ENCODE results near the gene OAF. TPM values are rescaled to one million over a fixed set of nuclear protein-coding genes. Genes with fewer than 3 reads are reported as not detected.

OAF gene
- total and polyA plus RNA-seq, 2 experiments from 2014 or later = 1.1 to 3.0 TPM

- H3K4me1 ChIP-seq (ENCODE audit: insufficient read depth) = no peaks in the 10 kb centered on the region
- H3K9me2 ChIP-seq (ENCODE audit: insufficient read depth) = 0 out of 2 replicates have a peak, but pooled peaks cover 3% of the 10 kb centered on the region
- H3K4me1 Mint-ChIP-seq = peaks cover 9% of the 10 kb centered on the region
- H3K4me3 Mint-ChIP-seq = no peak overlapping the region
- no peaks in the 10 kb centered on the region for H3K36me3 ChIP-seq (ENCODE audit: insufficient read depth)
- H3K27me3 ChIP-seq (ENCODE audit: insufficient read depth) = no peaks in the 10 kb centered on the region
- no peak overlapping the region for H2AFZ ChIP-seq
- H3K9me3 Mint-ChIP-seq = no peaks in the 10 kb centered on the region
- no peaks in the 10 kb centered on the region for H4K20me1 ChIP-seq (replicated peaks; ENCODE audit: insufficient read depth)
- ATAC-seq (no peak), DNase-seq (ENCODE audit: low spot score) (no peak)
- H3K36me3 Mint-ChIP-seq (ENCODE audit: low read depth) = no peaks in the 10 kb centered on the region
- H3K4me3 ChIP-seq = no peak overlapping the region
- no peaks in the 10 kb centered on the region for H3F3A ChIP-seq (replicated peaks; ENCODE audit: low read depth)
- H3K79me2 ChIP-seq (replicated peaks; ENCODE audit: insufficient read depth) = no peaks in the 10 kb centered on the region
- H3K27ac ChIP-seq (ENCODE audit: low read depth) = no peak overlapping the region
- no peak overlapping the region for H3K27ac Mint-ChIP-seq
- peaks cover 8% of the 10 kb centered on the region for H3K27me3 Mint-ChIP-seq (ENCODE audit: insufficient read depth, low read depth, poor library complexity)
- TF ChIP-seq ZNF114 (CRISPR knock-in tag; IDR thresholded peaks at IDR 0.05) (no peak), CREB1 (CRISPR knock-in tag; IDR thresholded peaks at IDR 0.05; ENCODE audit: low read depth) (no peak), POLR2AphosphoS5 (IDR thresholded peaks at IDR 0.05; ENCODE audit: low read depth) (no peak), STAT1 (IDR thresholded peaks at IDR 0.05; ENCODE audit: unreplicated experiment) (no peak), ZNF462 (CRISPR knock-in tag; IDR thresholded peaks at IDR 0.05) (no peak)
- H3K4me2 ChIP-seq = no peak overlapping the region
Measured at GRCh38 chr11:120271672-120272071, 60.8 kb downstream of the OAF start.

- 0 out of 2 replicates have a peak, but pooled peaks cover 1% of the 10 kb centered on the region for H3K9me2 ChIP-seq (ENCODE audit: insufficient read depth)
- no peak overlapping the region for H3K27ac Mint-ChIP-seq
- H3K27me3 Mint-ChIP-seq (ENCODE audit: insufficient read depth, low read depth, poor library complexity) = peaks cover 8% of the 10 kb centered on the region
- no peak overlapping the region for H3K4me2 ChIP-seq
- no peaks in the 10 kb centered on the region for H3K79me2 ChIP-seq (replicated peaks; ENCODE audit: insufficient read depth)
- ATAC-seq (no peak), DNase-seq (ENCODE audit: low spot score) (no peak)
- H3F3A ChIP-seq (replicated peaks; ENCODE audit: low read depth) = no peaks in the 10 kb centered on the region
- no peak overlapping the region for H2AFZ ChIP-seq
- H3K9me3 Mint-ChIP-seq = no peaks in the 10 kb centered on the region
- no peak overlapping the region for H3K27ac ChIP-seq (ENCODE audit: low read depth)
- no peaks in the 10 kb centered on the region for H3K36me3 Mint-ChIP-seq (ENCODE audit: low read depth)
- no peak overlapping the region for H3K4me3 ChIP-seq
- H3K4me1 Mint-ChIP-seq = peaks cover 7% of the 10 kb centered on the region
- H3K4me1 ChIP-seq (ENCODE audit: insufficient read depth) = no peaks in the 10 kb centered on the region
- no peaks in the 10 kb centered on the region for H4K20me1 ChIP-seq (replicated peaks; ENCODE audit: insufficient read depth)
- H3K27me3 ChIP-seq (ENCODE audit: insufficient read depth) = no peaks in the 10 kb centered on the region
- no peaks in the 10 kb centered on the region for H3K36me3 ChIP-seq (ENCODE audit: insufficient read depth)
- no peak overlapping the region for H3K4me3 Mint-ChIP-seq
- TF ChIP-seq ZNF114 (CRISPR knock-in tag; IDR thresholded peaks at IDR 0.05) = no peak
- no peak for TF ChIP-seq CTCF (conservative IDR thresholded peaks at IDR 0.05; ENCODE audit: low read depth in 2 of 2)
- no peak for TF ChIP-seq ZNF331 (CRISPR knock-in tag; IDR thresholded peaks at IDR 0.05; ENCODE audit: low read depth)
- no peak for TF ChIP-seq ETS1 (IDR thresholded peaks at IDR 0.05)
Measured at GRCh38 chr11:120272303-120272702, 61.5 kb downstream of the OAF start.

All from GM23338 (cell line).